Tibial nerve (tissue), 4 donors: ENCODE data around the gene NOL11.

Source experiments
- CTCF ChIP-seq, 5 experiments: fragments of 200-600 bp in 3 of 5; fragments of 450-650 bp in 2 of 5; sonication (generic) in 3 of 5; IDR thresholded peaks; one replicate each; pipeline ENCODE4 v1.5.1; 2016 to 2019; ENCODE audit warnings: antibody characterized with exemption in 5 of 5, mild to moderate bottlenecking in 3 of 5, moderate library complexity in 2 of 5
- EP300 ChIP-seq, 2 donors: sonication (generic); formaldehyde crosslinking; IDR thresholded peaks; one replicate each; pipeline ENCODE4 v1.6.1; 2017; ENCODE audit warnings: antibody characterized with exemption in 2 of 2, mild to moderate bottlenecking in 1 of 2
- POLR2A ChIP-seq, 2 donors: fragments of 450-650 bp; IDR thresholded peaks; one replicate each; pipeline ENCODE4 v1.6.1; 2017; ENCODE audit warnings: antibody characterized with exemption in 2 of 2, mild to moderate bottlenecking in 2 of 2, moderate library complexity in 2 of 2

DNA sequence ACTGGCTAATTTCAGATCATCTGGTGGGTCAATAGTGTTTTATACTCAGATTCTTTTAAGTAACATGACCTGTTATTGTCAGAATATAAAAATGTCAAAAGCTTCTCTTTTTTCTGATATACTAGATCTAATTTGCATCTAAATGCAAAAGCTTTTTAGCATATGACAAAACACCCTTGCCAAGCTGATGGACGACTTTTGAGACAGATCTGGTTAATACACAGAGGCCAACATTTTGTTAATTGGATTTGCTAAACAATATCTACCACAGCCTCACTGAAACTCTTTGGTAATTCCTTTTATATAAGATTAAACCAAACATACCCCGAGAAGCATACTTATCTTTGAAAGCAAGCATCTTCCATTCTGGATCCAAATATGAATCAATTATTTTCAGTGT, 10.3 kb upstream of the NOL11 start:
- TF ChIP-seq CTCF (IDR thresholded peaks at IDR 0.05), result no peak
- no peak for TF ChIP-seq POLR2A (IDR thresholded peaks at IDR 0.05)
- TF ChIP-seq EP300 (IDR thresholded peaks at IDR 0.05), result no peak
